ENCODE measurements around the gene PCDHGA6. TPM values are rescaled to one million over a fixed set of nuclear protein-coding genes. Genes with fewer than 3 reads are reported as not detected.
"Not testable (repeated sequence)": the region's sequence is repeated elsewhere in the genome, so short reads cannot be mapped to it uniquely, and the experiment has no call there.

Gene PCDHGA6
- polyA plus RNA-seq, 3 donors: 0.45 to 1.3 (median 0.83) TPM

GRCh38 chr5:141356133-141356532 is 17.6 kb upstream of the PCDHGA6 start:
- 68 to 72% (median 69%) methylated on average over 5 of the region's 5 CpGs for WGBS, 3 donors
- H3K27ac ChIP-seq (ENCODE audit: low read depth, low read length): no peak overlapping the region

GRCh38 chr5:141356950-141357349 is 16.7 kb upstream of the PCDHGA6 start:
- H3K27ac ChIP-seq (ENCODE audit: low read depth, low read length): no peak overlapping the region
- WGBS, 3 donors: 40 to 48% (median 43%) methylated on average over 19 of the region's 19 CpGs

GRCh38 chr5:141359790-141360426 is 13.8 kb upstream of the PCDHGA6 start, which contains the start of gene PCDHGB2:
PCDHGB2 (plus strand) TSS chr5:141359994; CDS start chr5:141360136, 142 bp downstream.
- H3K27ac ChIP-seq (ENCODE audit: low read depth, low read length): no peak within 1 kb of the TSS
- WGBS, 3 donors: 13 to 19% (median 17%) methylated on average over 24 of the region's 24 CpGs

- 29 to 39% (median 33%) methylated on average over 15 of the region's 15 CpGs for WGBS, 3 donors
- no peak overlapping the region for H3K27ac ChIP-seq (ENCODE audit: low read depth, low read length)
Measured at GRCh38 chr5:141360685-141361084, 13.0 kb upstream of the PCDHGA6 start.

GRCh38 chr5:141362719-141363118 is 11.0 kb upstream of the PCDHGA6 start:
- H3K27ac ChIP-seq (ENCODE audit: low read depth, low read length): no peak overlapping the region

- H3K27ac ChIP-seq (ENCODE audit: low read depth, low read length): no peak within 1 kb of the TSS
- WGBS, 3 donors: 12 to 19% (median 16%) methylated on average over 34 of the region's 34 CpGs
Measured at GRCh38 chr5:141363952-141364660, 9.6 kb upstream of the PCDHGA6 start, which contains the start of gene PCDHGA5. PCDHGA5 (plus strand) TSS chr5:141364162; CDS start chr5:141364331, 169 bp downstream.

GRCh38 chr5:141366016-141366896 is 7.4 kb upstream of the PCDHGA6 start:
- 30 to 38% (median 33%) methylated on average over 44 to 46 of the region's 46 CpGs for WGBS, 3 donors
- H3K27ac ChIP-seq (ENCODE audit: low read depth, low read length): no peak overlapping the region

- H3K27ac ChIP-seq (ENCODE audit: low read depth, low read length): no peak within 1 kb of the TSS
- WGBS, 3 donors: 15 to 18% (median 17%) methylated on average over 32 of the region's 32 CpGs
Measured at GRCh38 chr5:141369994-141370848, 3.5 kb upstream of the PCDHGA6 start, which contains the start of gene PCDHGB3. PCDHGB3 (plus strand) TSS chr5:141370242; CDS start chr5:141370395, 153 bp downstream.

GRCh38 chr5:141371572-141372475 is 1.9 kb upstream of the PCDHGA6 start:
- WGBS, 3 donors: 27 to 34% (median 29%) methylated on average over 69 of the region's 69 CpGs
- H3K27ac ChIP-seq (ENCODE audit: low read depth, low read length): no peak overlapping the region

- 53 to 60% (median 55%) methylated on average over 14 of the region's 14 CpGs for WGBS, 3 donors
- no peak overlapping the region for H3K27ac ChIP-seq (ENCODE audit: low read depth, low read length)
Measured at GRCh38 chr5:141374627-141375026, 936 bp downstream of the PCDHGA6 start.

- WGBS, 3 donors: 42 to 50% (median 45%) methylated on average over 37 to 41 of the region's 48 CpGs
- not testable (repeated sequence) for H3K27ac ChIP-seq (ENCODE audit: low read depth, low read length)
Measured at GRCh38 chr5:141375444-141376155, 1.9 kb downstream of the PCDHGA6 start.

GRCh38 chr5:141382469-141383294 is 9.0 kb downstream of the PCDHGA6 start, which contains the start of gene PCDHGA7:
PCDHGA7 (plus strand) TSS chr5:141382742; CDS start chr5:141382900, 158 bp downstream.
- WGBS, 3 donors: 12 to 15% (median 14%) methylated on average over 37 of the region's 37 CpGs
- H3K27ac ChIP-seq (ENCODE audit: low read depth, low read length): no peak within 1 kb of the TSS

GRCh38 chr5:141383345-141383744 is 9.7 kb downstream of the PCDHGA6 start:
- 27 to 35% (median 34%) methylated on average over 21 of the region's 21 CpGs for WGBS, 3 donors
- H3K27ac ChIP-seq (ENCODE audit: low read depth, low read length): no peak overlapping the region

GRCh38 chr5:141384471-141385267 is 11.0 kb downstream of the PCDHGA6 start:
- no peak overlapping the region for H3K27ac ChIP-seq (ENCODE audit: low read depth, low read length)
- WGBS, 3 donors: 43 to 48% (median 45%) methylated on average over 43 of the region's 43 CpGs
